ENCODE results near the gene CHST11. TPM values are rescaled to one million over a fixed set of nuclear protein-coding genes. Genes with fewer than 3 reads are reported as not detected.

Gene CHST11
- total RNA-seq, 1 donor from 2014 or later: 40.1 TPM

DNA sequence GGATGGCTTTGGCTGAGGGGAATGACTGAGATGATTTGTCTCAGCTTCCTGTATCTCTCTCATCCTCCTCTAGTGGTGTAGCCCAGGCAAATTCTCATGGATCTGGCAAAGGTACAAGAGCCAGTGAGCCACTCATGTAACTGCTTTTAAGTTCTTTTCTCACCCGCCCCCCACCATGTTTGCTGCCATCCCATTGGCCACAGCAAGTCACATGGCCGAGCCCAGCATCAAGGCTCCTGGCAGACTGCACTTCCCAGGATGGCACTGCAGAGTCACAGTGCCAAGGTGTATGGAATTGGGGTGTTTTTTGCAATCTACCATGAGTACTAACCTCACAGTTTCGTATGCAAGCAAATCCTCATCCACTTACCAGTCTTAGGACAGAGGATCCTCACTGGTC, 50.9 kb downstream of the CHST11 start:
- POLR2A ChIA-PET: interaction anchor here (1.5 kb wide), 1 partner anchor 51 kb away, joined by 4 read pairs; the partner anchor contains the start of gene CHST11
- CTCF ChIA-PET: interaction anchor here (1.2 kb wide), 1 partner anchor 126 kb away, joined by 3 read pairs; no protein-coding TSS in a partner anchor
- no peaks in the 10 kb centered on the region for H3K9me3 Mint-ChIP-seq
- peak overlapping the region; percentile 14 for H3K27ac Mint-ChIP-seq
- TF ChIP-seq, protein P1, sequence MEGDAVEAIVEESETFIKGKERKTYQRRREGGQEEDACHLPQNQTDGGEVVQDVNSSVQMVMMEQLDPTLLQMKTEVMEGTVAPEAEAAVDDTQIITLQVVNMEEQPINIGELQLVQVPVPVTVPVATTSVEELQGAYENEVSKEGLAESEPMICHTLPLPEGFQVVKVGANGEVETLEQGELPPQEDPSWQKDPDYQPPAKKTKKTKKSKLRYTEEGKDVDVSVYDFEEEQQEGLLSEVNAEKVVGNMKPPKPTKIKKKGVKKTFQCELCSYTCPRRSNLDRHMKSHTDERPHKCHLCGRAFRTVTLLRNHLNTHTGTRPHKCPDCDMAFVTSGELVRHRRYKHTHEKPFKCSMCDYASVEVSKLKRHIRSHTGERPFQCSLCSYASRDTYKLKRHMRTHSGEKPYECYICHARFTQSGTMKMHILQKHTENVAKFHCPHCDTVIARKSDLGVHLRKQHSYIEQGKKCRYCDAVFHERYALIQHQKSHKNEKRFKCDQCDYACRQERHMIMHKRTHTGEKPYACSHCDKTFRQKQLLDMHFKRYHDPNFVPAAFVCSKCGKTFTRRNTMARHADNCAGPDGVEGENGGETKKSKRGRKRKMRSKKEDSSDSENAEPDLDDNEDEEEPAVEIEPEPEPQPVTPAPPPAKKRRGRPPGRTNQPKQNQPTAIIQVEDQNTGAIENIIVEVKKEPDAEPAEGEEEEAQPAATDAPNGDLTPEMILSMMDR (IDR thresholded peaks at IDR 0.05): no peak
- DNase-seq: no peak
- no peak overlapping the region for H3K4me3 Mint-ChIP-seq
- no peak for ATAC-seq (ENCODE audit: low read depth)
- peaks cover 3% of the 10 kb centered on the region for H3K36me3 Mint-ChIP-seq (ENCODE audit: low read depth)
- H3K27me3 Mint-ChIP-seq: no peaks in the 10 kb centered on the region
- intact Hi-C loops (cut with micrococcal nuclease): loop anchor here (1.0 to 5.0 kb wide), 2 partner anchors 13 to 50 kb away; partner anchors contain the start of gene CHST11
- H3K4me1 Mint-ChIP-seq: peaks cover 92% of the 10 kb centered on the region

DNA sequence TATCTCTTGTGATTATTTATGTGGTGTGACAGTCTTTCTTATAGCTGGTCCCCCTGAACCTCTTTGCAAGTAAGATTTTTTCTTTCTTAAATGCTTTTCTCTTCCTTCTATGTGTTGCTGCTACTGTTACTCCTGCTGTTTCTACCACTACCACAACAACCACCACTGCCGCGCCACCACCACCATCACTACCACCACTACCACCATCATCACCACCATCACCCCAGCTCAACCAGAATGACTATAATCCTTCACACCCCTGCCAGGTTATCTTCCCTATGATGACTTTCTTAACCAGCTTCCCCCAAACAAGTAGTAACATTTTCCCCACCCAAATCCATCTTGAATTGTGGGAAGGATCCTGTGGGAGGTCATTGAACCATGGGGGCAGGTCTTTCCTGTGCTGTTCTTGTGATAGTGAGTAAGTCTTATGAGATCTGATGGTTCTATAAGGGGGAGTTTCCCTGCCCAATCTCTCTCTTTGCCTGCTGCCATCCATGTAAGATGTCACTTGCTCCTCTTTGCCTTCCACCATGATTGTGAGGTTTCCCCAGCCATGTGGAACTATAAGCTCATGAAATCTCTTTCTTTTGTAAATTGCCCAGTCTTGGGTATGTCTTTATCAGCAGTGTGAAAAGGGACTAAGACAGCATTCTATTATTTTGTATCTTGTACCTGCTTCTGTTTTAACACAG, 52.2 kb downstream of the CHST11 start:
- Mint-ChIP-seq H3K9me3 (no peaks in the 10 kb centered on the region), H3K27me3 (no peaks in the 10 kb centered on the region), H3K4me1 (peaks cover 85% of the 10 kb centered on the region), H3K4me3 (no peak overlapping the region), H3K27ac (no peak overlapping the region), H3K36me3 (ENCODE audit: low read depth) (no peaks in the 10 kb centered on the region)
- intact Hi-C loops (cut with micrococcal nuclease): loop anchor here (1.0 to 5.0 kb wide), 2 partner anchors 15 to 52 kb away; partner anchors contain the start of gene CHST11
- no peak for DNase-seq
- ChIA-PET POLR2A (interaction anchor here (0.5 to 2.1 kb wide), 4 partner anchors 31 to 339 kb away, joined by 3 to 5 read pairs (median 4); partner anchors contain the start of gene CHST11), CTCF (interaction anchor here (1.2 kb wide), 1 partner anchor 127 kb away, joined by 3 read pairs; no protein-coding TSS in a partner anchor)
- TF ChIP-seq, protein P1 (IDR thresholded peaks at IDR 0.05): no peak
- ATAC-seq (ENCODE audit: low read depth): no peak

DNA sequence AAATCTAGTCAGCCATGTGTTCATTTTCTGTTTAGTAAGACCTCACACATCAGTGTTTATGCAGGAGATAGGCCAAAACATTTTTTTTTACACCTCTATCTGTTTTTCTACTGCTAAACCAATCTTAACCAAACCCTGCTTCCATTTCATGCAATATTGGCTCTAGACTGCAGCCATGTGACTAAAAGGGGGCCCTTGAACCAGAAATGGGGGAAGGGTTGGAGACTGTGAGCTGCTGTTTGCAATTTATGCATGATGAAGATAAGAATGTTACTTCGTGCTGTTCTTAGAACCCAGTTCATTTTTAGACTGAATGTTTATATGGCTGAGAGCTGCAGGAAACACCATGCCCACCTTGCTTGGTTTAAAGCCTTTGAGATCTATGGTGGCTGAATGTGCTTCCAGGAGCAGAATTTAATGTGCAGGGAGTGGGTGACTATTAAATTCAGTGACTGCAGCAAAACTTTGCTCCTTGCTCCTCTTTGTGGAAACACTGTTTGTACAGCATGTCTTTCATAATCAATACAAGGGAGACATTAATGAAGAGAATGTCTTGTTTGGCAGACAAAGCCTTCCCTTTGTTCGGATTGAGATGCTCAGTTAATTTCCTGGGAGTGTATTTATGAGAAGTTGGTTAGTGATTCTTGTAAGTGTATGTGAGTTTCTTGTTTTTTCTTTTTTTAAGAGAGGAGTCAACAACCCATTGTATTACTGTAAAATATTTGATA, 53.6 kb downstream of the CHST11 start:
- TF ChIP-seq, protein P1 (IDR thresholded peaks at IDR 0.05): no peak
- ATAC-seq (ENCODE audit: low read depth) (no peak), DNase-seq (no peak)
- no peaks in the 10 kb centered on the region for H3K36me3 Mint-ChIP-seq (ENCODE audit: low read depth)
- POLR2A ChIA-PET: interaction anchor here (1.5 to 2.1 kb wide), 2 partner anchors 32 to 66 kb away, joined by 5 read pairs; no protein-coding TSS in a partner anchor
- H3K4me1 Mint-ChIP-seq: peaks cover 73% of the 10 kb centered on the region
- H3K9me3 Mint-ChIP-seq: no peaks in the 10 kb centered on the region
- H3K4me3 Mint-ChIP-seq: no peak overlapping the region
- H3K27ac Mint-ChIP-seq: peak overlapping the region; percentile 67
- no peaks in the 10 kb centered on the region for H3K27me3 Mint-ChIP-seq
- intact Hi-C loops (cut with micrococcal nuclease): no loop called here
- CTCF ChIA-PET: no interaction called here

DNA sequence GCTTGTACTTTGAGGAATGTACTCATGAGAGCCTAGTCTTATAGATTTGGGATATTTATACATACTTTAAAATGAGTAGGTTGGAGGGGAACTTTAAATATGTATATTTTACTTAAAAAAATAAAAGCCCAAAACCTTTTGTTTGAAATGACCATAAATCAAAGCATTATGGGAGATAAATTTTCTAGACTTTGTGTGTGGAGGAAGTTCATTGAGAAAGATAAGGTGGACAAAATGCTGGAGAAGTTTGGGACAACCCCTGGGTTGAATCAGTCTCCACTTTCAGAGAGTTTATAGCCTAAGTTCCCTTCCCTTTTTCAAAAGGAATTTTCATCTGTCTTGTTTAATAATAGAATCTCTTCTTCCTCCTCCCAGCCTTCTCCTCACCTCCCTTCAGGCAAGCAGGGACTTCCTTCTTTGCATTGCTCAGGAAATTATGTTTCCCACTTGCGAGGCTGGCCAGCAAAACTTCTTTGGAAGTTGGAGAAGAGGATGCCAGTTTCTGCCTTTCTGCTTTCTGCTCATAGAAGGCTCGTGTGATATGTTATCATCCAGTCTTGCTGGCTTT, 54.2 kb downstream of the CHST11 start:
- H3K27ac Mint-ChIP-seq: peak overlapping the region; percentile 67
- ATAC-seq (ENCODE audit: low read depth) (no peak), DNase-seq (no peak)
- intact Hi-C loops (cut with micrococcal nuclease): no loop called here
- peaks cover 73% of the 10 kb centered on the region for H3K4me1 Mint-ChIP-seq
- ChIA-PET POLR2A (interaction anchor here (2.1 kb wide), 1 partner anchor 33 kb away, joined by 5 read pairs; no protein-coding TSS in a partner anchor), CTCF (no interaction called here)
- H3K36me3 Mint-ChIP-seq (ENCODE audit: low read depth): no peaks in the 10 kb centered on the region
- H3K4me3 Mint-ChIP-seq: no peak overlapping the region
- H3K27me3 Mint-ChIP-seq: no peaks in the 10 kb centered on the region
- H3K9me3 Mint-ChIP-seq: no peaks in the 10 kb centered on the region
- TF ChIP-seq, protein P1 (IDR thresholded peaks at IDR 0.05): no peak
